DND-41 (cell line): ENCODE results near the gene ANKRD55.

Experiments used
- EZH2 ChIP-seq: IDR thresholded peaks from 3 replicates; pipeline ENCODE4 v1.6.1; 2012; ENCODE audit warnings: borderline replicate concordance, low read depth, mild to moderate bottlenecking, moderate library complexity, low read length, inconsistent platforms; ENCODE audit not compliant: severe bottlenecking
- TF ChIP-seq, protein P1 (sequence below): IDR thresholded peaks from 2 replicates; pipeline ENCODE4 v1.5.1; 2012; ENCODE audit warnings: borderline replicate concordance, low read length, moderate library complexity, mild to moderate bottlenecking; ENCODE audit not compliant: poor library complexity, severe bottlenecking; ENCODE audit errors: extremely low read depth

DNA sequence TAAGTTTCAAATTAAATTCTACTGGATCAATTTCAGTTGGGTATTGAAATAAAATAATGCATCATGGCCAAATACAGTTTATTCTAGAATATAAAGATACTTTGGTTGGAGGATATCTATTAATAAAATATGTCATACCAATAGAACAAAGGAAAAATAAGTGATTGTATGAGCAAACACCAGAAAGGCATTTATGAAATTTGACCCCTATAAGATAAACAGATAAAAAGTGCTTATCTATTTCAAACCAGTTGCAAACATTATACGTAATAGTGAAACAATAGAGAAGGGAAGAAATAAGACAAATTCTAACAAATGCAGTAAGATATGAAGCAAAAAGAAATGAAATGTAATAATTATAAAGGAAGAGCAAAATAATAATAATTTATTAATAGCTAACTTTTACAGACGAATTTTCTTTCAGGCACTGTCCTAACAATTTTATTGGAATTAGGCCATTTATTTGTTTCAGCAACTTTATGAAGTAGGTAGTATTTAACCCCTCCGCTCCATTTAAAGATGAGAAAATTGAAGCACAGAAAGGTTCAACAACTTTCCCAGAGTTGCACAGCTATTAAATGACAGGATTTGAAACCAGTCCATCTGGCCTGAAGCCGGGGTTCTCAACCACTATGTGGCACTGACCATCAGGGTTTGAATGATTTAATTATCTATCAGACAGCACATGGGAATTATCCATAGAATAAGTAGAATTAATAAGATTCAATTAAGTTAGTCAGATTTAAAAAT, 20.8 kb downstream of the ANKRD55 start:
- TF ChIP-seq, protein P1, sequence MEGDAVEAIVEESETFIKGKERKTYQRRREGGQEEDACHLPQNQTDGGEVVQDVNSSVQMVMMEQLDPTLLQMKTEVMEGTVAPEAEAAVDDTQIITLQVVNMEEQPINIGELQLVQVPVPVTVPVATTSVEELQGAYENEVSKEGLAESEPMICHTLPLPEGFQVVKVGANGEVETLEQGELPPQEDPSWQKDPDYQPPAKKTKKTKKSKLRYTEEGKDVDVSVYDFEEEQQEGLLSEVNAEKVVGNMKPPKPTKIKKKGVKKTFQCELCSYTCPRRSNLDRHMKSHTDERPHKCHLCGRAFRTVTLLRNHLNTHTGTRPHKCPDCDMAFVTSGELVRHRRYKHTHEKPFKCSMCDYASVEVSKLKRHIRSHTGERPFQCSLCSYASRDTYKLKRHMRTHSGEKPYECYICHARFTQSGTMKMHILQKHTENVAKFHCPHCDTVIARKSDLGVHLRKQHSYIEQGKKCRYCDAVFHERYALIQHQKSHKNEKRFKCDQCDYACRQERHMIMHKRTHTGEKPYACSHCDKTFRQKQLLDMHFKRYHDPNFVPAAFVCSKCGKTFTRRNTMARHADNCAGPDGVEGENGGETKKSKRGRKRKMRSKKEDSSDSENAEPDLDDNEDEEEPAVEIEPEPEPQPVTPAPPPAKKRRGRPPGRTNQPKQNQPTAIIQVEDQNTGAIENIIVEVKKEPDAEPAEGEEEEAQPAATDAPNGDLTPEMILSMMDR, result no peak
- TF ChIP-seq EZH2, result no peak
